ENCODE data around the gene GGT7.
A peak's percentile ranks its signal among the peaks of the same experiment; 100 is the strongest.

Gene GGT7

GRCh38 chr20:34876406-34877282 is 4.0 kb upstream of the GGT7 start, which contains the start of gene ACSS2:
Gene ACSS2 (plus strand): TSS chr20:34876612. CDS start chr20:34876646, 34 bp downstream.
- POLR2A ChIA-PET: interaction anchor here (1.1 to 2.7 kb wide), 3 partner anchors 51 to 81 kb away, joined by 3 to 16 read pairs (median 4); partner anchors contain the start of genes GSS, MYH7B and NCOA6
- TF ChIP-seq CTBP1 (IDR thresholded peaks at IDR 0.05; ENCODE audit: borderline replicate concordance): no peak
- TF ChIP-seq SP1 (IDR thresholded peaks at IDR 0.05): no peak
- TF ChIP-seq FOXA1 (IDR thresholded peaks at IDR 0.05): no peak
- no peak for TF ChIP-seq PKNOX1 (IDR thresholded peaks at IDR 0.05)
- TF ChIP-seq BHLHE40 (IDR thresholded peaks at IDR 0.05; ENCODE audit: borderline replicate concordance): no peak
- no peak for TF ChIP-seq ZNF384 (IDR thresholded peaks at IDR 0.05)
- no peak for TF ChIP-seq TARDBP (IDR thresholded peaks at IDR 0.05)
- no peak for TF ChIP-seq ARNT (IDR thresholded peaks at IDR 0.05)
- no peak for TF ChIP-seq LEF1 (IDR thresholded peaks at IDR 0.05; ENCODE audit: borderline replicate concordance)
- no peak for TF ChIP-seq ELF4 (IDR thresholded peaks at IDR 0.05)
- no peak for TF ChIP-seq SUZ12 (IDR thresholded peaks at IDR 0.05)
- no peak for TF ChIP-seq NFRKB (IDR thresholded peaks at IDR 0.05)
- TF ChIP-seq HDGF (IDR thresholded peaks at IDR 0.05; ENCODE audit: borderline replicate concordance): no peak
- TF ChIP-seq FOXM1 (IDR thresholded peaks at IDR 0.05; ENCODE audit: borderline replicate concordance): no peak
- no peak for TF ChIP-seq L3MBTL2 (conservative IDR thresholded peaks at IDR 0.05)
- TF ChIP-seq FOXK2 (IDR thresholded peaks at IDR 0.05): no peak
- DNase-seq (ENCODE audit: extremely low spot score): no peak
- CTCF ChIA-PET: interaction anchor here (1.6 kb wide), 1 partner anchor 79 kb away, joined by 4 read pairs; the partner anchor contains the start of genes GSS and MYH7B

GRCh38 chr20:34875642-34876405 is 3.2 kb upstream of the GGT7 start:
- DNase-seq (ENCODE audit: extremely low spot score): peak; percentile 96
- ChIA-PET CTCF (interaction anchor here (1.6 kb wide), 1 partner anchor 80 kb away, joined by 4 read pairs; the partner anchor contains the start of genes GSS and MYH7B), POLR2A (interaction anchor here (1.1 to 2.7 kb wide), 3 partner anchors 50 to 81 kb away, joined by 3 to 16 read pairs (median 4); partner anchors contain the start of genes GSS, MYH7B and NCOA6)
- TF ChIP-seq NFRKB (IDR thresholded peaks at IDR 0.05): no peak
- TF ChIP-seq FOXK2 (IDR thresholded peaks at IDR 0.05): no peak
- 0 out of 2 replicates have a peak, but pooled peaks have one; percentile 31 for TF ChIP-seq SP1 (IDR thresholded peaks at IDR 0.05)
- no peak for TF ChIP-seq ELF4 (IDR thresholded peaks at IDR 0.05)
- peak; percentile 91 for TF ChIP-seq PKNOX1 (IDR thresholded peaks at IDR 0.05)

GRCh38 chr20:34874094-34874654 is 1.5 kb upstream of the GGT7 start:
- DNase-seq (ENCODE audit: extremely low spot score): peak; percentile 74
- TF ChIP-seq SP1 (IDR thresholded peaks at IDR 0.05): no peak
- no peak for TF ChIP-seq BHLHE40 (IDR thresholded peaks at IDR 0.05; ENCODE audit: borderline replicate concordance)
- TF ChIP-seq FOXK2 (IDR thresholded peaks at IDR 0.05): no peak
- no peak for TF ChIP-seq PKNOX1 (IDR thresholded peaks at IDR 0.05)
- no peak for TF ChIP-seq TARDBP (IDR thresholded peaks at IDR 0.05)
- no peak for TF ChIP-seq LEF1 (IDR thresholded peaks at IDR 0.05; ENCODE audit: borderline replicate concordance)
- no peak for TF ChIP-seq SUZ12 (IDR thresholded peaks at IDR 0.05)
- no peak for TF ChIP-seq ZNF384 (IDR thresholded peaks at IDR 0.05)
- no peak for TF ChIP-seq NFRKB (IDR thresholded peaks at IDR 0.05)
- POLR2A ChIA-PET: interaction anchor here (1.0 to 1.1 kb wide), 2 partner anchors 49 to 82 kb away, joined by 4 to 7 read pairs; partner anchors contain the start of genes GSS, MYH7B and NCOA6
- CTCF ChIA-PET: interaction anchor here (0.5 to 1.5 kb wide), 8 partner anchors 9 to 1799 kb away, joined by 3 read pairs; partner anchors contain the start of genes GSS and MYH7B

GRCh38 chr20:34873583-34874093 is 982 bp upstream of the GGT7 start:
- ChIA-PET CTCF (interaction anchor here (0.7 to 1.5 kb wide), 6 partner anchors 8 to 127 kb away, joined by 3 read pairs; partner anchors contain the start of genes GSS and MYH7B), POLR2A (interaction anchor here (1.0 to 1.1 kb wide), 2 partner anchors 49 to 82 kb away, joined by 4 to 7 read pairs; partner anchors contain the start of genes GSS, MYH7B and NCOA6)
- no peak for DNase-seq (ENCODE audit: extremely low spot score)
- TF ChIP-seq SP1 (IDR thresholded peaks at IDR 0.05): no peak
- TF ChIP-seq CTBP1 (IDR thresholded peaks at IDR 0.05; ENCODE audit: borderline replicate concordance): no peak
- no peak for TF ChIP-seq L3MBTL2 (conservative IDR thresholded peaks at IDR 0.05)
- TF ChIP-seq ARNT (IDR thresholded peaks at IDR 0.05): no peak
- TF ChIP-seq ZNF384 (IDR thresholded peaks at IDR 0.05): no peak
- no peak for TF ChIP-seq FOXK2 (IDR thresholded peaks at IDR 0.05)
- TF ChIP-seq ELF4 (IDR thresholded peaks at IDR 0.05): no peak
- TF ChIP-seq LEF1 (IDR thresholded peaks at IDR 0.05; ENCODE audit: borderline replicate concordance): no peak
- TF ChIP-seq TARDBP (IDR thresholded peaks at IDR 0.05): no peak
- TF ChIP-seq PKNOX1 (IDR thresholded peaks at IDR 0.05): no peak
- no peak for TF ChIP-seq BHLHE40 (IDR thresholded peaks at IDR 0.05; ENCODE audit: borderline replicate concordance)
- no peak for TF ChIP-seq FOXM1 (IDR thresholded peaks at IDR 0.05; ENCODE audit: borderline replicate concordance)
